ENCODE results near the gene GNL1.

The GNL1 gene

GRCh38 chr6:30556066-30556905, at the start of gene GNL1:
TSS of gene GNL1 (minus strand) at chr6:30556489. CDS start at chr6:30556203, 286 bp downstream.
- DNase-seq, result peak; percentile 90

- no peak for DNase-seq
Observed at GRCh38 chr6:30603961-30604360, 47.7 kb upstream of the GNL1 start.

- no peak for DNase-seq
Observed at GRCh38 chr6:30601815-30602641, 45.7 kb upstream of the GNL1 start.

- no peak for DNase-seq
Observed at GRCh38 chr6:30601436-30601814, 45.1 kb upstream of the GNL1 start.

- no peak for DNase-seq
Observed at GRCh38 chr6:30600451-30600961, 44.2 kb upstream of the GNL1 start.

GRCh38 chr6:30599625-30600324, 43.5 kb upstream of the GNL1 start:
- no peak for DNase-seq

GRCh38 chr6:30598912-30599624, 42.8 kb upstream of the GNL1 start:
- DNase-seq, result no peak

GRCh38 chr6:30597315-30598144, 41.2 kb upstream of the GNL1 start:
- peak; percentile 27 for DNase-seq

- no peak for DNase-seq
Observed at GRCh38 chr6:30592287-30592686, 36.0 kb upstream of the GNL1 start.

- DNase-seq, result no peak
Observed at GRCh38 chr6:30591008-30591407, 34.7 kb upstream of the GNL1 start.

GRCh38 chr6:30590509-30590908, 34.2 kb upstream of the GNL1 start:
- no peak for DNase-seq

- DNase-seq, result no peak
Observed at GRCh38 chr6:30589754-30590358, 33.6 kb upstream of the GNL1 start.

- DNase-seq, result no peak
Observed at GRCh38 chr6:30583921-30584320, 27.6 kb upstream of the GNL1 start.

- no peak for DNase-seq
Observed at GRCh38 chr6:30578051-30578450, 21.8 kb upstream of the GNL1 start.

- no peak for DNase-seq
Observed at GRCh38 chr6:30573113-30573512, 16.8 kb upstream of the GNL1 start.

- DNase-seq, result no peak
Observed at GRCh38 chr6:30572148-30572547, 15.9 kb upstream of the GNL1 start.

- no peak for DNase-seq
Observed at GRCh38 chr6:30571762-30572082, 15.4 kb upstream of the GNL1 start.

- DNase-seq, result peak; percentile 92
Observed at GRCh38 chr6:30571075-30571761, 14.9 kb upstream of the GNL1 start, which contains the start of gene ABCF1. TSS of gene ABCF1 (plus strand) at chr6:30571442. CDS start at chr6:30571488, 46 bp downstream.

- DNase-seq, result no peak
Observed at GRCh38 chr6:30570740-30571074, 14.4 kb upstream of the GNL1 start.

- no peak for DNase-seq
Observed at GRCh38 chr6:30570263-30570662, 14.0 kb upstream of the GNL1 start.

GRCh38 chr6:30568245-30568644, 12.0 kb upstream of the GNL1 start:
- no peak for DNase-seq

All from NCI-H510A (cell line).